SU-DHL-6 (cell line): ENCODE results near the gene ITSN1.

Experiments
- CTCF ChIP-seq: fragments of 200-600 bp; sonication (generic); IDR thresholded peaks from one replicate; pipeline ENCODE4 v1.5.1; 2017; ENCODE audit warnings: antibody characterized with exemption, mild to moderate bottlenecking, low read length, moderate library complexity; ENCODE audit not compliant: insufficient read depth, poor library complexity, severe bottlenecking
- EZH2phosphoT487 ChIP-seq: fragments of 200-600 bp; sonication (generic), shearing (Covaris generic); conservative IDR thresholded peaks from 2 replicates; pipeline ENCODE4 v1.6.1; 2018; ENCODE audit warnings: mild to moderate bottlenecking, antibody characterized with exemption, low read length, moderate library complexity, mixed read lengths

GRCh38 chr21:33864150-33864549 lies 221.8 kb downstream of the ITSN1 start:
- TF ChIP-seq CTCF (no peak), EZH2phosphoT487 (no peak)
